GM21619 (cell line): Measurements from ENCODE around the gene CENPVL2.
"Not testable (repeated sequence)": the region's sequence is repeated elsewhere in the genome, so short reads cannot be mapped to it uniquely, and the experiment has no call there.

Source experiments
- ATAC-seq: cut with Tn5 transposase; IDR thresholded peaks from one replicate; pipeline ENCODE4 v1.9.1; 2021; ENCODE audit not compliant: unreplicated experiment

CENPVL2 gene

DNA sequence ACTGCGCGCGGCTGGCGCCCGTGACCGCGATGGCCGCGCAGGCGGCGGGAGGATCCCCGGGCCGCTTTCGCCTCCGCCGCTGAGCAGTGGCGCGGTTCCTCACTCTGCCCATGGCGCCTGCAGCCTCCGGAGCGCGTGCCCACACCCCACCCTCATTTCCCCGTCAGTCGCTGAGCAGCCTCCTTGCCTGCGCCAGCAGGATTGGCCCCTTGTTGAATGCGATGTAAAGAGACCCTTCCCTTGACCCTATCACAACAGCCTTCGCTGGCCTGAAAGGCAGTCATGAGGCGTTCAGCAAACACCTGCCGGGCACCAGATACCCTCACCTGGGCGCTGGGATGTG lies at the start of gene CENPVL2:
TSS of gene CENPVL2 (minus strand) at position 112 of the 343 bp plus-strand sequence. CDS start at position 112, 0 bp downstream.
- ATAC-seq: not testable (repeated sequence)

- no peak for ATAC-seq
These were observed 45.6 kb upstream of the CENPVL2 start for GRCh38 chrX:51728202-51728601.

DNA sequence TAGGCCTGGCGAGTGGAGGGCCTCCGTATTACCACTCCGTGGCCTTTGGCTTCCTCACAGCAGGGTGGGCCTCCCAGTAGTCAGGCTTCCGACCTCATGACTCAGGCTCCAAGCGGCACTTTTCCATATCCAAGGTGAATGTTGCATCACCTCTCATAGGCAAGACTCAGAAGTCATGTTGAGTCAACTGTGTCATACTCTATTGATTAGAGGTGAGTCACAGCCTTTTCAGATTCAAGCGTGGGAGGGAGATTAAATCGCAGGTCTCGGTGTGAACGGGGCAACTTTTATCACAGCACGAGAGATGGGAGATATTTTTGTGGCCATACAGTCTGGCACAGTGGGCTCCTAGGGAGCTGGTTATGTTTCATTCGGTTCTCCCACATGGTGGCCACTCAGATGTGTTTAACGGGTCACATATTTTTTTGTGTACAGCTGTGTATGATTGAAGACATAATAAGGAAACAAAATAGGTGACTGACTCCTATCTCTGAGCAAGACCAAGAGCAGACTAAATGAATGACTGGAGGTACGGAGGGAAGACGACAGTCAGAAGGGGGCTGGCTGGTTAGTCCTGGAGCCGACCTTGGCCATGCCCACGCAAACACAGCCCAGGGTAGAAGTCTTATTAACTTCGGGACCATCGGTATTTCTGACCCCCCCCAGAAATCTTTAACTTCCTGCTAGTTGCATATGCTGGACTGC lies 30.5 kb upstream of the CENPVL2 start:
- not testable (repeated sequence) for ATAC-seq

- ATAC-seq: not testable (repeated sequence)
These were observed 27.9 kb upstream of the CENPVL2 start, which contains the start of gene CENPVL1 for GRCh38 chrX:51710277-51711164. Gene CENPVL1 (plus strand): TSS chrX:51710512. CDS start chrX:51710512, 0 bp downstream.

- no peak for ATAC-seq
These were observed 14.8 kb upstream of the CENPVL2 start for GRCh38 chrX:51697397-51697796.

GRCh38 chrX:51694254-51694653 lies 11.6 kb upstream of the CENPVL2 start:
- no peak for ATAC-seq

GRCh38 chrX:51681808-51682719 lies 567 bp downstream of the CENPVL2 start:
- not testable (repeated sequence) for ATAC-seq

GRCh38 chrX:51679689-51680433 lies 2.8 kb downstream of the CENPVL2 start:
- not testable (repeated sequence) for ATAC-seq

GRCh38 chrX:51665981-51666380 lies 16.6 kb downstream of the CENPVL2 start:
- no peak for ATAC-seq

DNA sequence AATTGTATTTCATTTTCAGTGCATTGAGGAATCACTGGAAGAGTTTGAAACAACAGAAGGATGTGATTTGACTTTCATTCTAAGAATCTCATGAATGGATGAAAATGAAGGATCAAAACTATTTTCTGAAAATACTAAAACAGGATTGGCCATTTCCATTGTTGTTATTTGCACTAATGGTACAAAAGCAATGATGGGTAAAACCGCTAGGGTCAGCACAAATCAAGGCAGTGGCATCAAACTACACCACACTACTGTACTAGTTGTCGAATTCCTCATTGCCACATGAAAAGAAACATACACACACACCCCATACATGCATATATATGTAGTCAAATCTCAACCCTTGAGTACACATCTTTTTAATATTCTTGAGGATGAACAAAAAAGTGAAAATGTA lies 39.3 kb downstream of the CENPVL2 start:
- no peak for ATAC-seq

DNA sequence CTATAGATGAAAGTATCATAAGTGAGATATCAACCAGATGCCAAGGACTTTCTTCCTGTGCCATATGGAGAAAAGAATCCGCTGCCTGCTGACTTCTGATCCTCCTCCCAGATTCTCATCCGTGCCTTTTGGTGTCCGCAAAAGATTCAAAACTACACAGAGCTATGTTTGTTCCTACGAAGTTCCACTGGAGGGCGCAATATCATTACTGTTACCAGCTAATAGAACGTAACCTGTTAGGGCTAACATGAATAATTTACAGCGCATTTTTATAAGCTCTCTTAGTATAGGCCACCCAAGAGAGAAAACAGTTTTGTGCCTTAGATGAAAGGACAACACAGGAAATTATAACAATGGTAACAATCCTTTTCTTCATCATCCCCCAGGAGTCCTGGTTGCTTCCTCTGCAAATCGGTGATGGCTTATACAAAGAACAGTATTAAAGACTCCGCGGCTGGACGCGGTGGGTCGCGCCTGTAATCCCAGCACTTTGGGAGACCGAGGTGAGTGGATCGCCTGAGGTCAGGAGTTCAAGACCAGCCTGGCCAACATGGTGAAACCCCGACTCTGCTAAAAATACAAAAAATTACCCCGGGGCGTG lies 41.1 kb downstream of the CENPVL2 start:
- no peak for ATAC-seq

DNA sequence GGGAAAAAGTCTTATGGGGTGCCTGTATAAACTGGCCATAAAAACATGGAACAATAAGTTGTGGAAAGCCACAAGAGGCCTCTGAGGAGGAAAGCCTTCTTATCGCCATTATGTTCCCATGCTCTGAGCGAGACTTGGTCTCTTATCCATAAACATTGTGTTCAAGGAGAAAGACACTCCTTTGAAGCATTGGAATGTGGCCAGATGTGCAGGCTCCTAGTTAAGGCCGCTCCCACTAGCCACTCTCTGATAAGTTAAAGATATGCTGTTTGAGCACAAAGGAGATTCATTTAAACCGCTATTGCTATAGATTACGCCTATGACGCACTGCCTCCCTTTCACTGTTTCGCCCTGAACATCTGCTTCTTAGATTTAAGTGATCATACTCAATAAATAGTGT lies 46.1 kb downstream of the CENPVL2 start:
- not testable (repeated sequence) for ATAC-seq
